ENCODE measurements around the gene AZIN2. TPM values are rescaled to one million over a fixed set of nuclear protein-coding genes. Genes with fewer than 3 reads are reported as not detected.

AZIN2 gene
- total RNA-seq, 4 donors from 2014 or later = 2.5 to 6.1 (median 4.1) TPM

DNA sequence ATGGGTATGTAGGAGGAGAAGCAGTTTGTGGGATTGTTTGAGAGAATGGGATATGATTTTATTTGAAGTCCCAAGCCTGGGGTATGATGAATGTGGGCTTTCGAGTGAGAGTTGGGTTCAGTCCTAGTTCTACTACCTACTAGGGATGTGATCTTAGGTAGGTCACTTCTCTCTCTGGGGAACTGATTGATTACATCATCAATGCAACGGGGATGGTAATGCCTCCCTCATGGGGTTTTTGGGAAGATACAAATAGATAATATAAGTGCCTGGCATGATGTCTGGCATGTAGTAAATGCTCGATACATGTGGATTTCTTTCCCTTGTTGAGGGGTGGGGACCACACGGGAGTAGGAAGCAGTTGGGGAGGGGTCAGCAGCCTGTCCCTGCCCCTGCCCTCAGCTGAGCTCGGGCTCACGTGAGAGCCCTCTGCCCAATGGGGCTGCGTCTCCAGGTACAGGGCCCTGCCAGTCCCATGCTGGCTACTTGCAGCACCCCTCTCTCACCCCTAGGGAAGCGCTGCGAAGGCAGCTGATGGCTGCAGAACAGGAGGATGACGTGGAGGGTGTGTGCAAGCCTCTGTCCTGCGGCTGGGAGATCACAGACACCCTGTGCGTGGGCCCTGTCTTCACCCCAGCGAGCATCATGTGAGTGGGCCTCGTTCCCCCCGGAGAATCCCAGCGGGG lies 38.7 kb downstream of the AZIN2 start:
- Histone ChIP-seq H3K27me3 (peaks cover 0 to 3% (median 0%) of the 10 kb centered on the region in 4 donors), H3K27ac (replicated peaks in 1 of 4) (no peak overlapping the region), H3K4me3 (no peak overlapping the region), H3K4me1 (no peaks in the 10 kb centered on the region), H3K36me3 (no peaks in the 10 kb centered on the region), H3K9me3 (no peaks in the 10 kb centered on the region)
- no peak for DNase-seq (ENCODE audit: extremely low spot score)
- WGBS = 69% methylated on average over 4 of the region's 16 CpGs
- intact Hi-C loops (cut with DNase I) = loop anchor here (10.0 kb wide), 1 partner anchor 355 kb away; the partner anchor contains the start of gene ZSCAN20
- no peak for TF ChIP-seq EP300 (IDR thresholded peaks at IDR 0.05)
- TF ChIP-seq, protein P1, sequence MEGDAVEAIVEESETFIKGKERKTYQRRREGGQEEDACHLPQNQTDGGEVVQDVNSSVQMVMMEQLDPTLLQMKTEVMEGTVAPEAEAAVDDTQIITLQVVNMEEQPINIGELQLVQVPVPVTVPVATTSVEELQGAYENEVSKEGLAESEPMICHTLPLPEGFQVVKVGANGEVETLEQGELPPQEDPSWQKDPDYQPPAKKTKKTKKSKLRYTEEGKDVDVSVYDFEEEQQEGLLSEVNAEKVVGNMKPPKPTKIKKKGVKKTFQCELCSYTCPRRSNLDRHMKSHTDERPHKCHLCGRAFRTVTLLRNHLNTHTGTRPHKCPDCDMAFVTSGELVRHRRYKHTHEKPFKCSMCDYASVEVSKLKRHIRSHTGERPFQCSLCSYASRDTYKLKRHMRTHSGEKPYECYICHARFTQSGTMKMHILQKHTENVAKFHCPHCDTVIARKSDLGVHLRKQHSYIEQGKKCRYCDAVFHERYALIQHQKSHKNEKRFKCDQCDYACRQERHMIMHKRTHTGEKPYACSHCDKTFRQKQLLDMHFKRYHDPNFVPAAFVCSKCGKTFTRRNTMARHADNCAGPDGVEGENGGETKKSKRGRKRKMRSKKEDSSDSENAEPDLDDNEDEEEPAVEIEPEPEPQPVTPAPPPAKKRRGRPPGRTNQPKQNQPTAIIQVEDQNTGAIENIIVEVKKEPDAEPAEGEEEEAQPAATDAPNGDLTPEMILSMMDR (IDR thresholded peaks at IDR 0.05) = no peak
- TF ChIP-seq POLR2AphosphoS5 (IDR thresholded peaks at IDR 0.05) = no peak

DNA sequence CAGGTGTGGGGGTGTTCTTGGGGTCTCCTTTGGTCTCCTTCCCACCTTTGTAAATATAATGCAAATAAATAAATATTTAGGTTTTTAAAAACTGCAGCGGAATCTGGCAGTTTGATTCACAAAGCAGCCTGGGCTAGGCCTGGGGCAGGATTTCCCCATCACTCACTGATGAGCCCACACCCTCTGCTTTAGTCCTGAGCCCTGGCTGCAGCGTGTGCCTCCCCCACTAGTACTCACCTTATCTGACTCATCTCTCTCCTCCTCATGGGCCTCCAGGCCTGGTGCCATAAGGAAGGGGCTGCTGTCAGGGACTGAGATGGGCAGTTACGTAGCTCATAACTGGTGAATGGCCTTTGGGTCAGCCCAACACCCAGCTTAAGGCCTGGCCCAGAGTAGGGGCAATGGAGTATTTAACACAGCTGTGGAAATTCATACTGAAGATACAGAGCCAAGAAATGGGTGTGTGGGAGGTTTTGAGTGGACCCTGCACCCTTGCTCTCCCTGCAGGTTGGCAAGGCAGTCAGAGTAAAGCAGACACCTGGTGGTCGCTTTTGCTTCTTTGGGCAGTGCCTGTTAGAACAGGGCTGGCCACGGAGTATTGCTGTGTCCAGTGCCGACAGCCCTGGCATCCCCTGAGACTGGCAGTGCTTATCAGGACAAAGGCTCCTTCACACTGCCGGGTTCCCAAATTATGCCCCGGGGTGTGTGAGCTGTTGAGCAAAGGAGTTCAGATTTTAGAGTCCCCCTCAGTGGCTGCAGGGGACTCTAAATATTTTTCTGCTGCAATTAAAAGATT lies 39.7 kb downstream of the AZIN2 start:
- Histone ChIP-seq H3K36me3 (no peaks in the 10 kb centered on the region), H3K4me1 (peaks cover 0 to under 1% (median under 1%) of the 10 kb centered on the region in 4 donors), H3K9me3 (no peaks in the 10 kb centered on the region), H3K27me3 (peaks cover 0 to 3% (median 0%) of the 10 kb centered on the region in 4 donors), H3K4me3 (no peak overlapping the region), H3K27ac (replicated peaks in 1 of 4) (no peak overlapping the region)
- intact Hi-C loops (cut with DNase I) = loop anchor here (10.0 kb wide), 1 partner anchor 354 kb away; the partner anchor contains the start of gene ZSCAN20
- WGBS = 91% methylated on average over 7 of the region's 8 CpGs
- TF ChIP-seq POLR2AphosphoS5 (IDR thresholded peaks at IDR 0.05) (no peak), EP300 (IDR thresholded peaks at IDR 0.05) (no peak), POLR2A (IDR thresholded peaks at IDR 0.05; ENCODE audit: low read depth) (no peak)
- TF ChIP-seq, protein P1 (IDR thresholded peaks at IDR 0.05) = no peak
- peak; percentile 19 for DNase-seq (ENCODE audit: extremely low spot score)

DNA sequence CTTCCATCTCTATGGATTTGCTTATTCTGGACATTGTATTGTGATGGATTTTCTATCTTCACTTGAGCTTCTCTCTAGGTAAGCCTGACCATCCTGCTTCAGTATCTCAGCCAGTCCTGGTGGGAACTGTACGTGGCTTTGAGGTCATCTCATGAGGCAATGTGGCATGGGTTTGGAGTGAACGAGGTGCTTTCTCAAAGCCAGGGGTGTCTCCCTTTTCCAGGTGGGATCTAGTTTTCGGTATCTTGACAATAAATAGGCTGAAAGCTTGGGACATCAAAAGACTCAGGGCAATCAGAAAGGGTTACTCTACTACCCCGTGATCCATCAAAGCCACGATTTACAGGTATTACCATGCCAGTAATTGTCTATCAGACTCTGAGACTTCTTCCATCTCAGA lies 40.8 kb downstream of the AZIN2 start:
- DNase-seq (ENCODE audit: extremely low spot score) = peak; percentile 57
- Histone ChIP-seq H3K27ac (replicated peaks in 1 of 4) (no peak overlapping the region), H3K27me3 (peaks cover 0 to 3% (median 0%) of the 10 kb centered on the region in 4 donors), H3K9me3 (no peaks in the 10 kb centered on the region), H3K36me3 (no peaks in the 10 kb centered on the region), H3K4me3 (no peak overlapping the region), H3K4me1 (peaks cover 10 to 11% (median 11%) of the 10 kb centered on the region in 4 donors)
- no peak for TF ChIP-seq POLR2A (IDR thresholded peaks at IDR 0.05; ENCODE audit: low read depth)
- no peak for TF ChIP-seq EP300 (IDR thresholded peaks at IDR 0.05)
- TF ChIP-seq, protein P1 (IDR thresholded peaks at IDR 0.05) = no peak
- no peak for TF ChIP-seq POLR2AphosphoS5 (IDR thresholded peaks at IDR 0.05)
- intact Hi-C loops (cut with DNase I) = loop anchor here (10.0 kb wide), 1 partner anchor 353 kb away; the partner anchor contains the start of gene ZSCAN20
- 87% methylated on average over 5 of the region's 5 CpGs for WGBS

DNA sequence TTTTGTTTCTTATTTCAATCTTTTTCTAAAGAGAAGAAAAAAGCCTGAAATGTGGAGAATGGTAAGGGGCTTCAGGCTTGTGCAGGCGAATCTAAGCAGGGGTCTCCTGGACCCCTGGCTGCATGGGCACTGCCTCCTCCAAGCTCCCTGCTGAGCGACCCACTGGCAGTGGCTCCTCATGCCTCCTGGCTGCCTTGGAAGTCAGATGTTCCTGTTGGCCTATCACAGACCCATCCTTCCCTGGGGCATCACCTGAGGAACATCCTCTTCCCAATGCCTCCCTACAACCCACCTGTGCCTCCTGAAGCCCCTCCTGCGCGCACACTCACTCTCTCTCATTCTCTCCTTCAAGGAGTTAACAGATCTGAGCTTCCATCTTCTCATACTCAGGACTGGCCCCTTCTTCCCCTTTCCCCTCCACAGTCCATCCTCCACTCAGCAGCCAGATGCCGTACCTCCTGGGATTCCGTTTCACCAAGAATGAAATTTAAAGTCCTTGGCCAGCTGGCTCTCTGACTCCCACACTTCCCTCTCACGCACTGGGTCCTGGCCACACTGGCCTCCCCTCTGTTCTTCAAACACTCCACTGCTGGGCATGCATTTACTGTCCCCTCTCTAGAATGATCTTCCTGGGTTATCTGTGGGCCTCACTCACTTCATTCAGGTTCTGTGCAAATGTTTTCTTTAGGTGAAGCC lies 41.7 kb downstream of the AZIN2 start:
- TF ChIP-seq POLR2A (IDR thresholded peaks at IDR 0.05; ENCODE audit: low read depth) = no peak
- TF ChIP-seq, protein P1 (IDR thresholded peaks at IDR 0.05) = no peak
- TF ChIP-seq EP300 (IDR thresholded peaks at IDR 0.05) = no peak
- TF ChIP-seq POLR2AphosphoS5 (IDR thresholded peaks at IDR 0.05) = no peak
- Histone ChIP-seq H3K27ac (replicated peaks in 1 of 4) (no peak overlapping the region), H3K27me3 (peaks cover 0 to 3% (median 0%) of the 10 kb centered on the region in 4 donors), H3K36me3 (no peaks in the 10 kb centered on the region), H3K4me3 (no peak overlapping the region), H3K9me3 (no peaks in the 10 kb centered on the region), H3K4me1 (peaks cover 11 to 13% (median 12%) of the 10 kb centered on the region in 4 donors)
- WGBS = 72% methylated on average over 7 of the region's 7 CpGs
- intact Hi-C loops (cut with DNase I) = loop anchor here (10.0 kb wide), 1 partner anchor 352 kb away; the partner anchor contains the start of gene ZSCAN20
- peak; percentile 75 for DNase-seq (ENCODE audit: extremely low spot score)

All from esophagus muscularis mucosa (tissue), 4 donors.